GM12892 (cell line): ENCODE measurements around the gene LMO2.

Source experiments
- POLR2A ChIP-seq: IDR thresholded peaks from 2 replicates; pipeline ENCODE4 v1.6.1; 2011; ENCODE audit warnings: low read depth, low read length, control low read depth
- POLR2AphosphoS5 ChIP-seq: IDR thresholded peaks from 2 replicates; pipeline ENCODE4 v1.6.1; 2011; ENCODE audit warnings: low read depth, low read length, control low read depth
- TAF1 ChIP-seq: IDR thresholded peaks from 2 replicates; pipeline ENCODE4 v1.6.1; 2011; ENCODE audit warnings: low read depth, mild to moderate bottlenecking, control low read depth, low read length, borderline replicate concordance

- TF ChIP-seq POLR2A (no peak), POLR2AphosphoS5 (no peak), TAF1 (no peak)
These were observed 39.2 kb upstream of the LMO2 start for GRCh38 chr11:33931067-33931466.
